Keratinocyte (primary cell): ENCODE results near the gene LIN9. TPM values are rescaled to one million over a fixed set of nuclear protein-coding genes. Genes with fewer than 3 reads are reported as not detected.

Source experiments
- DNase-seq: peaks from one replicate; pipeline ENCODE4 v3.0.0-alpha.2; 2011; ENCODE audit warnings: low read depth, missing footprints, low spot score
- FAIRE-seq: peaks from 2 replicates; lab custom pipeline; 2011; peaks lifted over from hg19 to GRCh38; lab: Jason Lieb, UNC
- H2AFZ ChIP-seq: 2 replicates; pipeline ENCODE4 v1.6.0; 2012; ENCODE audit warnings: low read length, control low read depth, inconsistent platforms; ENCODE audit not compliant: control insufficient read depth
- H3K27ac ChIP-seq: 2 replicates; pipeline ENCODE4 v1.5.1; 2011; ENCODE audit warnings: low read length; ENCODE audit not compliant: control insufficient read depth, insufficient read depth
- H3K27me3 ChIP-seq: 3 replicates; pipeline ENCODE4 v1.6.0; 2011; ENCODE audit warnings: low read length; ENCODE audit not compliant: control insufficient read depth, insufficient read depth; ENCODE audit errors: extremely low read depth
- H3K36me3 ChIP-seq, 2 experiments: 2 replicates in 1 of 2; 3 replicates in 1 of 2; pipeline ENCODE4 v1.5.1; 2011; ENCODE audit warnings: low read length in 2 of 2, mild to moderate bottlenecking in 1 of 2; ENCODE audit not compliant: control insufficient read depth in 2 of 2, insufficient read depth in 2 of 2; ENCODE audit errors: extremely low read depth in 1 of 2
- H3K4me1 ChIP-seq: 3 replicates; pipeline ENCODE4 v1.5.1; 2011; ENCODE audit warnings: low read length; ENCODE audit not compliant: control insufficient read depth, insufficient read depth; ENCODE audit errors: extremely low read depth
- H3K4me2 ChIP-seq: 3 replicates; pipeline ENCODE4 v1.6.0; 2011; ENCODE audit warnings: low read depth, low read length; ENCODE audit not compliant: control insufficient read depth, insufficient read depth; ENCODE audit errors: extremely low read depth
- H3K4me3 ChIP-seq, 3 experiments: fragments of 200-600 bp in 1 of 3; sonication (generic) in 1 of 3; 2 replicates in 2 of 3; 3 replicates in 1 of 3; pipeline ENCODE4 v1.5.1; 2011 to 2016; ENCODE audit warnings: low read length in 3 of 3, mild to moderate bottlenecking in 3 of 3, control low read depth in 2 of 3, inconsistent platforms in 1 of 3, low read depth in 1 of 3, mixed read lengths in 1 of 3, mixed run types in 1 of 3, moderate library complexity in 1 of 3; ENCODE audit not compliant: control insufficient read depth in 2 of 3, insufficient read depth in 2 of 3; ENCODE audit errors: extremely low read depth in 1 of 3
- H3K79me2 ChIP-seq: 2 replicates; pipeline ENCODE4 v1.6.0; 2012; ENCODE audit warnings: low read length; ENCODE audit not compliant: control insufficient read depth, insufficient read depth
- H3K9ac ChIP-seq: 3 replicates; pipeline ENCODE4 v1.6.0; 2011; ENCODE audit warnings: low read length; ENCODE audit not compliant: control insufficient read depth, insufficient read depth; ENCODE audit errors: extremely low read depth
- H3K9me1 ChIP-seq: 3 replicates; pipeline ENCODE4 v1.6.0; 2011; ENCODE audit warnings: low read length; ENCODE audit not compliant: control insufficient read depth, insufficient read depth; ENCODE audit errors: extremely low read depth
- H3K9me3 ChIP-seq: 2 replicates; pipeline ENCODE4 v1.5.1; 2012; ENCODE audit warnings: low read depth, low read length; ENCODE audit not compliant: control insufficient read depth
- H4K20me1 ChIP-seq: 3 replicates; pipeline ENCODE4 v1.6.0; 2011; ENCODE audit warnings: low read length; ENCODE audit not compliant: control insufficient read depth, insufficient read depth; ENCODE audit errors: extremely low read depth
- EZH2 ChIP-seq: IDR thresholded peaks from one replicate; pipeline ENCODE4 v1.6.1; 2012; ENCODE audit warnings: inconsistent platforms, mild to moderate bottlenecking, low read length, moderate library complexity
- dilution Hi-C: fragments of 300-500 bp; cut with MboI; formaldehyde crosslinking; loops from one replicate; pipeline ENCODE4 v1.7.0; 2020; ENCODE audit warnings: low sequenced_read_pairs; ENCODE audit not compliant: extremely low pct_ligation_motif_present
- polyA plus RNA-seq, 5 experiments: library from polyadenylated mRNA; depleted of rRNA in 3 of 5; stranded (reverse) in 3 of 5; stranded (forward) in 1 of 5; unstranded in 1 of 5; fragments of >200 nt; gene quantifications; 1 replicate in 1 of 5; 2 replicates in 3 of 5; 3 replicates in 1 of 5; pipeline versions ENCODE4 v1.2.1 to v1.2.3, GENCODE V29; 2011 to 2012; ENCODE audit warnings: missing spikeins in 2 of 5, low read depth in 1 of 5, low replicate concordance in 1 of 5
- TF ChIP-seq, protein P1 (sequence below), 3 experiments: IDR thresholded peaks in 1 of 3; conservative IDR thresholded peaks in 1 of 3; optimal IDR thresholded peaks in 1 of 3; 2 replicates in 2 of 3; 3 replicates in 1 of 3; pipeline versions ENCODE3 to v1.5.1; 2011; ENCODE audit warnings: low read length in 3 of 3, mild to moderate bottlenecking in 3 of 3, moderate library complexity in 2 of 3, control low read depth in 1 of 3, inconsistent platforms in 1 of 3; ENCODE audit not compliant: insufficient read depth in 2 of 3; ENCODE audit errors: extremely low read depth in 1 of 3

The LIN9 gene
- polyA plus RNA-seq, 1 donor (not counting 4 experiments of a cell fraction or from before 2014, with no cell fraction given), result 5.6 TPM

DNA sequence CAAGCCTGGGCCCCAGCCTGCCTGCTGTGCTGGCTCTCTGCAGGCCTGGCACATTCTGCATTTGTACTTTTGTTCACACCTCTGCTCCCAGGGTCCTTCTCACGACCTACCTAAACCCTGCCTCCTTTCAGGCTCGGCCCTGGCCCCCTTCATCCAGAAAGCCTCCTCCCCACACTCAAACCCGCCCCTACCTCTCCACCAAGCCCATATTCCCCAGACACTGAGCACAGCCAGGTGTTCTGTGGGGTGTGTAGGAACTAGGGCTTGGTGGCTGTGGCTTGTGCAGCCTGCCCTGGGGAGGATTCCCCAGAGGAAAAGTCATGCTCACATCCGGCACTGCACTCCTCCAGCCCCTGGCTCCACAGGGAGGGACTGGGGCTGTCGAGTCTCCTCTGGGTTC is 93.7 kb downstream of the LIN9 start:
- Histone ChIP-seq H4K20me1 (no peaks in the 10 kb centered on the region), H3K36me3 (no peaks in the 10 kb centered on the region), H3K27me3 (no peaks in the 10 kb centered on the region), H3K79me2 (no peaks in the 10 kb centered on the region), H3K4me3 (no peak overlapping the region), H3K4me2 (no peak overlapping the region), H3K9ac (no peak overlapping the region), H3K27ac (no peak overlapping the region), H3K9me1 (no peaks in the 10 kb centered on the region), H2AFZ (no peak overlapping the region), H3K4me1 (peaks cover 5% of the 10 kb centered on the region), H3K9me3 (no peaks in the 10 kb centered on the region)
- no peak for TF ChIP-seq EZH2
- TF ChIP-seq, protein P1, sequence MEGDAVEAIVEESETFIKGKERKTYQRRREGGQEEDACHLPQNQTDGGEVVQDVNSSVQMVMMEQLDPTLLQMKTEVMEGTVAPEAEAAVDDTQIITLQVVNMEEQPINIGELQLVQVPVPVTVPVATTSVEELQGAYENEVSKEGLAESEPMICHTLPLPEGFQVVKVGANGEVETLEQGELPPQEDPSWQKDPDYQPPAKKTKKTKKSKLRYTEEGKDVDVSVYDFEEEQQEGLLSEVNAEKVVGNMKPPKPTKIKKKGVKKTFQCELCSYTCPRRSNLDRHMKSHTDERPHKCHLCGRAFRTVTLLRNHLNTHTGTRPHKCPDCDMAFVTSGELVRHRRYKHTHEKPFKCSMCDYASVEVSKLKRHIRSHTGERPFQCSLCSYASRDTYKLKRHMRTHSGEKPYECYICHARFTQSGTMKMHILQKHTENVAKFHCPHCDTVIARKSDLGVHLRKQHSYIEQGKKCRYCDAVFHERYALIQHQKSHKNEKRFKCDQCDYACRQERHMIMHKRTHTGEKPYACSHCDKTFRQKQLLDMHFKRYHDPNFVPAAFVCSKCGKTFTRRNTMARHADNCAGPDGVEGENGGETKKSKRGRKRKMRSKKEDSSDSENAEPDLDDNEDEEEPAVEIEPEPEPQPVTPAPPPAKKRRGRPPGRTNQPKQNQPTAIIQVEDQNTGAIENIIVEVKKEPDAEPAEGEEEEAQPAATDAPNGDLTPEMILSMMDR (optimal IDR thresholded peaks at IDR 0.05 in 1 of 3, IDR thresholded peaks at IDR 0.05 in 1 of 3, conservative IDR thresholded peaks at IDR 0.05 in 1 of 3; ENCODE audit: extremely low read depth in 1 of 3, insufficient read depth in 2 of 3, low read length in 3 of 3), result no peak
- dilution Hi-C loops, result no loop called here
- DNase-seq (no peak), FAIRE-seq (no peak)

DNA sequence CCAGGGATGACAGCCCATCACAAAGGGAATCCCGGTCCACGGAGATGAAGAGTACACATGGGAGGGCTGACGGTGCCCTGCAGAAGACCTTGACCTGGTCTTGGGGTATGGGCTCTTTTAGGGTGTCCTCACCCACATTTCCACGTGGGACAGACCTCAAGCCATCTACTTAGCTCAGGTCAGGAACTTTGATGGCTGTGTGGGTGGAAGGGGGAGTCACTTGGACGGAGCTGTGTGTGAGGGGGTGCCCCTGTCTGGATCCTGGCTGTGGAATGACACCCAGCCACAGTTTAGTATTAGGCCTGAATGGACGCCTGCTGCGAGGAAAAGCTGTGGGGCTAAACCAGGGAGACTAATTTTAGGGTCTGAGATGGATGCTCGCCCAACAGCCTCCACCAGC is 96.4 kb downstream of the LIN9 start:
- Histone ChIP-seq H3K4me1 (peaks cover 5% of the 10 kb centered on the region), H3K9me1 (no peaks in the 10 kb centered on the region), H3K9ac (no peak overlapping the region), H2AFZ (no peak overlapping the region), H3K79me2 (no peaks in the 10 kb centered on the region), H3K4me2 (no peak overlapping the region), H3K9me3 (no peaks in the 10 kb centered on the region), H3K36me3 (no peaks in the 10 kb centered on the region), H3K27ac (no peak overlapping the region), H3K27me3 (peaks cover 4% of the 10 kb centered on the region), H4K20me1 (no peaks in the 10 kb centered on the region), H3K4me3 (no peak overlapping the region)
- no peak for DNase-seq
- dilution Hi-C loops, result no loop called here
- TF ChIP-seq EZH2, result no peak
- TF ChIP-seq, protein P1 (optimal IDR thresholded peaks at IDR 0.05 in 1 of 3, IDR thresholded peaks at IDR 0.05 in 1 of 3, conservative IDR thresholded peaks at IDR 0.05 in 1 of 3; ENCODE audit: extremely low read depth in 1 of 3, insufficient read depth in 2 of 3, low read length in 3 of 3), result no peak
- FAIRE-seq, result no peak
